IMR-90 (cell line): Measurements from ENCODE around the gene PLPPR3. TPM values are rescaled to one million over a fixed set of nuclear protein-coding genes. Genes with fewer than 3 reads are reported as not detected.

ENCODE experiments used
- ATAC-seq: fragments of 200-7000 bp; cut with Tn5 transposase; 2 replicates; pipeline ENCODE4 v1.9.1; 2020; ENCODE audit warnings: low read depth, mild to moderate bottlenecking, moderate library complexity
- BruUV-seq: library from RNA; stranded (reverse); fragments of 400-500 nt; replicated peaks from 2 replicates; lab custom pipeline; 2021; lab: Mats Ljungman, UMichigan
- CTCF ChIA-PET: fragments of 300-600 bp; formaldehyde crosslinking; extraction: SDS; loops from one replicate; lab custom pipeline; 2021; ENCODE audit warnings: antibody characterized with exemption; lab: Yijun Ruan, JAX
- POLR2A ChIA-PET: fragments of 300-600 bp; sonication (Branson Sonifier 250); formaldehyde crosslinking; loops from one replicate; lab custom pipeline; 2022; ENCODE audit warnings: antibody characterized with exemption; ENCODE audit not compliant: unreplicated experiment; lab: Charles Lee
- DNase-seq: peaks from one replicate; pipeline ENCODE4 v3.0.0; 2013
- H2AFZ ChIP-seq: replicated peaks from 2 replicates; pipeline ENCODE3; 2013; ENCODE audit warnings: low read length, mild to moderate bottlenecking; ENCODE audit not compliant: poor library complexity
- H2AK5ac ChIP-seq: 2 replicates; pipeline ENCODE4 v1.6.1; 2013; ENCODE audit warnings: low read depth, low read length, inconsistent platforms
- H2AK9ac ChIP-seq: replicated peaks from 2 replicates; pipeline ENCODE3; 2013; ENCODE audit warnings: mild to moderate bottlenecking, low read depth, low read length, moderate library complexity; ENCODE audit not compliant: poor library complexity
- H2BK120ac ChIP-seq: 2 replicates; pipeline ENCODE4 v1.6.1; 2013; ENCODE audit warnings: low read depth, low read length, inconsistent platforms
- H2BK15ac ChIP-seq: 3 replicates; pipeline ENCODE4 v1.6.1; 2013; ENCODE audit warnings: low read depth, low read length, inconsistent platforms
- H2BK20ac ChIP-seq: 2 replicates; pipeline ENCODE4 v1.6.1; 2013; ENCODE audit warnings: low read depth, mild to moderate bottlenecking, inconsistent platforms, low read length, moderate library complexity
- H2BK5ac ChIP-seq: 2 replicates; pipeline ENCODE4 v1.6.1; 2013; ENCODE audit warnings: mild to moderate bottlenecking, low read depth, low read length, inconsistent platforms; ENCODE audit not compliant: poor library complexity, severe bottlenecking
- H3K14ac ChIP-seq: replicated peaks from 2 replicates; pipeline ENCODE4 v1.6.1; 2013; ENCODE audit warnings: low read depth, low read length, inconsistent platforms
- H3K18ac ChIP-seq: 2 replicates; pipeline ENCODE4 v1.6.1; 2013; ENCODE audit warnings: low read depth, low read length, control low read depth
- H3K23ac ChIP-seq: 2 replicates; pipeline ENCODE4 v1.6.1; 2013; ENCODE audit warnings: low read depth, low read length, inconsistent platforms
- H3K27ac ChIP-seq: 2 replicates; pipeline ENCODE4 v1.5.1; 2013; ENCODE audit warnings: mild to moderate bottlenecking, control low read depth, low read length; ENCODE audit not compliant: insufficient read depth
- H3K27me3 ChIP-seq: 2 replicates; pipeline ENCODE4 v1.6.1; 2013; ENCODE audit warnings: low read length; ENCODE audit not compliant: control insufficient read depth, insufficient read depth
- H3K36me3 ChIP-seq: 2 replicates; pipeline ENCODE4 v1.6.1; 2013; ENCODE audit warnings: low read length, mixed read lengths; ENCODE audit not compliant: control insufficient read depth, insufficient read depth
- H3K4ac ChIP-seq: 2 replicates; pipeline ENCODE4 v1.6.1; 2013; ENCODE audit warnings: low read depth, low read length, inconsistent platforms
- H3K4me1 ChIP-seq: 2 replicates; pipeline ENCODE4 v1.6.1; 2013; ENCODE audit warnings: low read length, mixed read lengths; ENCODE audit not compliant: control insufficient read depth, insufficient read depth
- H3K4me2 ChIP-seq: 2 replicates; pipeline ENCODE4 v1.6.1; 2013; ENCODE audit warnings: low read depth, mild to moderate bottlenecking, control low read depth, low read length, moderate library complexity
- H3K4me3 ChIP-seq: 2 replicates; pipeline ENCODE4 v1.5.1; 2013; ENCODE audit warnings: low read depth, mild to moderate bottlenecking, control low read depth, low read length, moderate library complexity; ENCODE audit not compliant: insufficient read depth
- H3K56ac ChIP-seq: 2 replicates; pipeline ENCODE4 v1.6.1; 2013; ENCODE audit warnings: low read length, inconsistent platforms; ENCODE audit not compliant: insufficient read depth; ENCODE audit errors: extremely low read depth
- H3K79me1 ChIP-seq, 2 experiments: 2 replicates each; pipeline ENCODE4 v1.6.1; 2013; ENCODE audit warnings: low read length in 2 of 2, inconsistent platforms in 1 of 2, low read depth in 1 of 2
- H3K9ac ChIP-seq: 2 replicates; pipeline ENCODE4 v1.6.1; 2013; ENCODE audit warnings: low read depth, low read length, control low read depth
- H3K9me1 ChIP-seq: 2 replicates; pipeline ENCODE4 v1.6.1; 2013; ENCODE audit warnings: low read length, inconsistent platforms; ENCODE audit not compliant: insufficient read depth
- H3K9me3 ChIP-seq: 2 replicates; pipeline ENCODE4 v1.6.1; 2013; ENCODE audit warnings: low read length; ENCODE audit not compliant: control insufficient read depth, insufficient read depth
- H4K20me1 ChIP-seq: 2 replicates; pipeline ENCODE4 v1.6.1; 2013; ENCODE audit warnings: low read length, inconsistent platforms; ENCODE audit not compliant: insufficient read depth
- H4K5ac ChIP-seq: 2 replicates; pipeline ENCODE4 v1.6.1; 2013; ENCODE audit warnings: mild to moderate bottlenecking, low read depth, low read length, control low read depth
- H4K8ac ChIP-seq, 2 experiments: 2 replicates each; pipeline ENCODE4 v1.6.1; 2013; ENCODE audit warnings: low read depth in 2 of 2, low read length in 2 of 2, control low read depth in 1 of 2, inconsistent platforms in 1 of 2
- H4K91ac ChIP-seq: 2 replicates; pipeline ENCODE4 v1.6.1; 2013; ENCODE audit warnings: low read depth, low read length, inconsistent platforms; ENCODE audit not compliant: insufficient read depth
- BHLHE40 ChIP-seq: fragments of 150-350 bp; IDR thresholded peaks from 2 replicates; pipeline ENCODE4 v1.6.1; 2016; ENCODE audit warnings: mild to moderate bottlenecking, low read depth, low read length
- FOS ChIP-seq: fragments of 150-350 bp; IDR thresholded peaks from 2 replicates; pipeline ENCODE4 v1.6.1; 2016; ENCODE audit warnings: low read depth, low read length
- MAZ ChIP-seq: IDR thresholded peaks from 2 replicates; pipeline ENCODE4 v1.6.1; 2012; ENCODE audit warnings: low read depth, mild to moderate bottlenecking, low read length, improper control_type of control experiment, moderate library complexity, borderline replicate concordance
- NFE2L2 ChIP-seq: fragments of 150-350 bp; IDR thresholded peaks from 2 replicates; pipeline ENCODE4 v1.6.1; 2016; ENCODE audit warnings: low read depth, mild to moderate bottlenecking, low read length
- POLR2A ChIP-seq: IDR thresholded peaks from 2 replicates; pipeline ENCODE4 v1.6.1; 2012; ENCODE audit warnings: mild to moderate bottlenecking, low read depth, low read length
- RCOR1 ChIP-seq: IDR thresholded peaks from 2 replicates; pipeline ENCODE4 v1.6.1; 2012; ENCODE audit warnings: mild to moderate bottlenecking, low read length, improper control_type of control experiment; ENCODE audit not compliant: insufficient replicate concordance
- RFX5 ChIP-seq: IDR thresholded peaks from 2 replicates; pipeline ENCODE4 v1.8.0; 2012; ENCODE audit warnings: low read depth, mild to moderate bottlenecking, low read length, moderate library complexity
- SMC3 ChIP-seq: fragments of 150-350 bp; IDR thresholded peaks from 2 replicates; pipeline ENCODE4 v1.6.1; 2016; ENCODE audit warnings: low read depth, mild to moderate bottlenecking, antibody characterized with exemption, low read length, moderate library complexity
- WGBS, 2 experiments: methylation state at CpG; one replicate each; pipeline versions ENCODE4 v1.1.5 to v1.1.7; 2013; ENCODE audit warnings: missing lambda C conversion rate in 2 of 2; ENCODE audit not compliant: insufficient read length in 1 of 2; ENCODE audit errors: extremely low coverage in 2 of 2; 5-methylcytosine and 5-hydroxymethylcytosine counted together
- dilution Hi-C: fragments of 300-500 bp; cut with HindIII; formaldehyde crosslinking; loops from one replicate; pipeline ENCODE4 v1.14.3; 2018; ENCODE audit warnings: low sequenced_read_pairs; ENCODE audit not compliant: unreplicated experiment
- in situ Hi-C: fragments of 300-500 bp; cut with MboI; formaldehyde crosslinking; loops from 3 replicates; pipeline ENCODE4 v1.14.3; 2019; ENCODE audit warnings: low sequenced_read_pairs, inconsistent platforms, mixed read lengths
- intact Hi-C: fragments of 100-400 bp; cut with micrococcal nuclease; formaldehyde crosslinking; loops from 2 replicates; pipeline ENCODE4 v1.10.0; 2022
- polyA plus RNA-seq, 3 experiments: library from polyadenylated mRNA; depleted of rRNA; stranded (reverse); fragments of >200 nt; gene quantifications; 2 replicates each; pipeline ENCODE4 v1.2.3, GENCODE V29; 2012; ENCODE audit warnings: low replicate concordance in 1 of 3
- total RNA-seq: library from RNA; depleted of rRNA; stranded (reverse); fragments of >200 nt; gene quantifications from 2 replicates; pipeline ENCODE4 v1.2.3, GENCODE V29; 2012
- TF ChIP-seq, protein P1 (sequence below): fragments of 150-350 bp; IDR thresholded peaks from 2 replicates; pipeline ENCODE4 v1.6.1; 2017; ENCODE audit warnings: mild to moderate bottlenecking, antibody characterized with exemption, low read length, low read depth

The PLPPR3 gene
- total and polyA plus RNA-seq, 2 of the 4 experiments (the other 2 are of a cell fraction) = 0.36 to 1.2 TPM

DNA sequence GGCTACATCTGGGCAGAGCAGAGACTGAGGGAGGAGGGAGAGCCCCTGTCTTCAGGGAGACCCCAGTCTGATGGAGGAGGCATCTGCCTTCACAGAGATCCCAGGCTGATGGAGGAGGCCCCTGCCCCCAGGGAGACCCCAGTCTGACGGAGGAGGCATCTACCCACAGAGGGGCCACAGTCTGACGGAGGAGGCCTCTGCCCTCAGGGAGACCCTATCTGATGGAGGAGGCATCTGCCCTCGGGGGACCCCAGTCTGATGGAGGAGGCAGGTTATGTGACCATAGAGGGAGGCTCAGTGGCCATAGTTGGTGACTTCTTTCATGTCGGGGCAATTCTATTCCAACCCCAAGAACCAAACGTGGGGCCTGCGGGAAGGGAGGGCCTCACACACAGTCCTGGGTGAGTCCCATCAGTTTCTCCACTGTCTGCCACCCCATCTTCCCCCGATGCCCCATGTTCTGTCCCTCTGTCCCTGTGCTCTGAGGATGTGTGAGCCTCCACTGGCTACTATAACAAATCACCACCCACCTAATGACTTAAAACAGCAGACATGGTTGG, 56.5 kb downstream of the PLPPR3 start:
- no peak overlapping the region for H3K18ac ChIP-seq
- H3K23ac ChIP-seq = no peak overlapping the region
- no peaks in the 10 kb centered on the region for H3K36me3 ChIP-seq
- H3K9me1 ChIP-seq = no peaks in the 10 kb centered on the region
- ATAC-seq (no peak), DNase-seq (no peak)
- no peak overlapping the region for H2BK120ac ChIP-seq
- no peak overlapping the region for H4K5ac ChIP-seq
- no peak overlapping the region for H3K27ac ChIP-seq
- H2AK5ac ChIP-seq = no peak overlapping the region
- no peak overlapping the region for H4K91ac ChIP-seq
- H3K4me3 ChIP-seq = no peak overlapping the region
- no peak overlapping the region for H3K56ac ChIP-seq
- H2BK15ac ChIP-seq = no peak overlapping the region
- H3K9me3 ChIP-seq = peaks cover 5% of the 10 kb centered on the region; the same call in 1 of the 2 replicates
- no peaks in the 10 kb centered on the region for H3K4me1 ChIP-seq
- BruUV-seq = no TSS peak
- CTCF ChIA-PET = no interaction called here
- H3K4ac ChIP-seq = no peak overlapping the region
- dilution Hi-C loops = no loop called here
- no peak overlapping the region for H2BK5ac ChIP-seq
- no peak overlapping the region for H3K4me2 ChIP-seq
- no peaks in the 10 kb centered on the region for H3K79me1 ChIP-seq
- H3K14ac ChIP-seq = no peak overlapping the region
- H4K8ac ChIP-seq = no peak overlapping the region
- no CpG with 5 or more reads among the region's 7 CpGs for WGBS, 2 experiments
- H2BK20ac ChIP-seq = no peak overlapping the region
- H2AK9ac ChIP-seq = no peak overlapping the region
- TF ChIP-seq POLR2A = no peak
- TF ChIP-seq SMC3 = no peak
- no peak for TF ChIP-seq NFE2L2
- TF ChIP-seq MAZ = no peak
- no peak for TF ChIP-seq BHLHE40
- no peak for TF ChIP-seq FOS
- TF ChIP-seq RFX5 = no peak
- TF ChIP-seq, protein P1, sequence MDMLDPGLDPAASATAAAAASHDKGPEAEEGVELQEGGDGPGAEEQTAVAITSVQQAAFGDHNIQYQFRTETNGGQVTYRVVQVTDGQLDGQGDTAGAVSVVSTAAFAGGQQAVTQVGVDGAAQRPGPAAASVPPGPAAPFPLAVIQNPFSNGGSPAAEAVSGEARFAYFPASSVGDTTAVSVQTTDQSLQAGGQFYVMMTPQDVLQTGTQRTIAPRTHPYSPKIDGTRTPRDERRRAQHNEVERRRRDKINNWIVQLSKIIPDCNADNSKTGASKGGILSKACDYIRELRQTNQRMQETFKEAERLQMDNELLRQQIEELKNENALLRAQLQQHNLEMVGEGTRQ = no peak
- no peak for TF ChIP-seq RCOR1
- H3K9ac ChIP-seq = no peak overlapping the region
- H2AFZ ChIP-seq = no peak overlapping the region
- H3K27me3 ChIP-seq = no peaks in the 10 kb centered on the region; the same call in 1 of the 2 replicates
- POLR2A ChIA-PET = no interaction called here
- no peaks in the 10 kb centered on the region for H4K20me1 ChIP-seq
- in situ Hi-C loops = loop anchor here (10.0 kb wide), 1 partner anchor 220 kb away; the partner anchor contains the start of gene WDR18
- intact Hi-C loops = no loop called here
